CD4-positive, alpha-beta T cell (primary cell): ENCODE data around the gene SEMA3E. TPM values are rescaled to one million over a fixed set of nuclear protein-coding genes. Genes with fewer than 3 reads are reported as not detected.

ENCODE experiments used
- ATAC-seq: fragments of 200-7000 bp; cut with Tn5 transposase; one replicate; pipeline ENCODE4 v1.10.0; 2022; ENCODE audit warnings: mild to moderate bottlenecking; ENCODE audit not compliant: poor library complexity
- CTCF ChIA-PET: fragments of 350-600 bp; sonication (Branson Sonifier 250); formaldehyde crosslinking; loops from one replicate; lab custom pipeline; 2021; ENCODE audit warnings: antibody characterized with exemption, inconsistent platforms; lab: Charles Lee
- POLR2A ChIA-PET: fragments of 350-600 bp; sonication (Branson Sonifier 250); formaldehyde crosslinking; loops from one replicate; lab custom pipeline; 2021; ENCODE audit warnings: antibody characterized with exemption, inconsistent platforms; lab: Charles Lee
- DNase-seq, 14 experiments: peaks; one replicate each; pipeline ENCODE4 v3.0.0-alpha.2; 2013 to 2020; ENCODE audit warnings: mixed read lengths in 2 of 14
- H3K27ac ChIP-seq, 2 donors: one replicate each; pipeline versions ENCODE4 v1.5.1 to v1.7.0; 2013; ENCODE audit warnings: low read length in 2 of 2, low read depth in 1 of 2, mild to moderate bottlenecking in 1 of 2
- H3K27me3 ChIP-seq, 2 experiments: 1 replicate in 1 of 2; 2 replicates in 1 of 2; pipeline versions ENCODE4 v1.6.1 to v1.7.0; 2013; ENCODE audit warnings: low read length in 2 of 2, control low read depth in 1 of 2, mild to moderate bottlenecking in 1 of 2, moderate library complexity in 1 of 2; ENCODE audit not compliant: insufficient read depth in 2 of 2, control insufficient read depth in 1 of 2
- H3K36me3 ChIP-seq: one replicate; pipeline ENCODE4 v1.6.1; 2013; ENCODE audit warnings: low read length, control low read depth; ENCODE audit not compliant: insufficient read depth
- H3K4me1 ChIP-seq: one replicate; pipeline ENCODE4 v1.6.1; 2013; ENCODE audit warnings: low read length, control low read depth; ENCODE audit not compliant: insufficient read depth
- H3K4me3 ChIP-seq: one replicate; pipeline ENCODE4 v1.5.1; 2013; ENCODE audit warnings: mild to moderate bottlenecking, low read length, moderate library complexity
- H3K9me3 ChIP-seq, 2 experiments: 1 replicate in 1 of 2; 2 replicates in 1 of 2; pipeline versions ENCODE4 v1.6.1 to v1.7.0; 2013; ENCODE audit warnings: low read length in 2 of 2, mild to moderate bottlenecking in 2 of 2, control low read depth in 1 of 2, moderate library complexity in 1 of 2; ENCODE audit not compliant: control insufficient read depth in 1 of 2, insufficient read depth in 1 of 2
- H3K27ac Mint-ChIP-seq: one replicate; pipeline ENCODE4 v1.8.0; 2020; ENCODE audit warnings: mixed read lengths
- H3K27me3 Mint-ChIP-seq: one replicate; pipeline ENCODE4 v1.8.0; 2021; ENCODE audit warnings: mixed read lengths
- H3K36me3 Mint-ChIP-seq: one replicate; pipeline ENCODE4 v1.8.0; 2021; ENCODE audit warnings: low read depth, mixed read lengths
- H3K4me1 Mint-ChIP-seq: one replicate; pipeline ENCODE4 v1.8.0; 2021; ENCODE audit warnings: low read depth, mixed read lengths
- H3K4me3 Mint-ChIP-seq: one replicate; pipeline ENCODE4 v1.8.0; 2020; ENCODE audit warnings: mild to moderate bottlenecking, mixed read lengths
- H3K9me3 Mint-ChIP-seq: one replicate; pipeline ENCODE4 v1.8.0; 2020; ENCODE audit warnings: mixed read lengths
- intact Hi-C, 2 experiments: fragments of 100-400 bp; cut with DNase I in 1 of 2; cut with micrococcal nuclease in 1 of 2; formaldehyde crosslinking; loops; one replicate each; pipeline versions ENCODE4 v1.15.1 to v1.9.0; 2023 to 2025; cut with DNase I, micrococcal nuclease
- total RNA-seq, 174 experiments: library from RNA in 2 of 174; stranded (reverse) in 2 of 174; gene quantifications; one replicate each; pipeline ENCODE4 v1.2.3 and lab custom pipeline; 2021 to 2026
- TF ChIP-seq, protein P1 (sequence below): fragments of 200-600 bp; IDR thresholded peaks from one replicate; pipeline ENCODE4 v1.8.0; 2022; ENCODE audit warnings: antibody characterized with exemption, mild to moderate bottlenecking

Gene SEMA3E
- total RNA-seq, 2 experiments from 2014 or later = not detected

- H3K9me3 ChIP-seq = no peaks in the 10 kb centered on the region
- H3K36me3 Mint-ChIP-seq = no peaks in the 10 kb centered on the region
- no peaks in the 10 kb centered on the region for H3K36me3 ChIP-seq
- ChIA-PET CTCF (no interaction called here), POLR2A (no interaction called here)
- peaks cover 7% of the 10 kb centered on the region for H3K9me3 Mint-ChIP-seq
- DNase-seq (no peak), ATAC-seq (no peak)
- H3K27ac ChIP-seq = no peak overlapping the region
- no peak overlapping the region for H3K4me3 Mint-ChIP-seq
- H3K27ac Mint-ChIP-seq = no peak overlapping the region
- H3K27me3 Mint-ChIP-seq = no peaks in the 10 kb centered on the region
- H3K4me1 ChIP-seq = no peaks in the 10 kb centered on the region
- intact Hi-C loops = no loop called here
- TF ChIP-seq, protein P1, sequence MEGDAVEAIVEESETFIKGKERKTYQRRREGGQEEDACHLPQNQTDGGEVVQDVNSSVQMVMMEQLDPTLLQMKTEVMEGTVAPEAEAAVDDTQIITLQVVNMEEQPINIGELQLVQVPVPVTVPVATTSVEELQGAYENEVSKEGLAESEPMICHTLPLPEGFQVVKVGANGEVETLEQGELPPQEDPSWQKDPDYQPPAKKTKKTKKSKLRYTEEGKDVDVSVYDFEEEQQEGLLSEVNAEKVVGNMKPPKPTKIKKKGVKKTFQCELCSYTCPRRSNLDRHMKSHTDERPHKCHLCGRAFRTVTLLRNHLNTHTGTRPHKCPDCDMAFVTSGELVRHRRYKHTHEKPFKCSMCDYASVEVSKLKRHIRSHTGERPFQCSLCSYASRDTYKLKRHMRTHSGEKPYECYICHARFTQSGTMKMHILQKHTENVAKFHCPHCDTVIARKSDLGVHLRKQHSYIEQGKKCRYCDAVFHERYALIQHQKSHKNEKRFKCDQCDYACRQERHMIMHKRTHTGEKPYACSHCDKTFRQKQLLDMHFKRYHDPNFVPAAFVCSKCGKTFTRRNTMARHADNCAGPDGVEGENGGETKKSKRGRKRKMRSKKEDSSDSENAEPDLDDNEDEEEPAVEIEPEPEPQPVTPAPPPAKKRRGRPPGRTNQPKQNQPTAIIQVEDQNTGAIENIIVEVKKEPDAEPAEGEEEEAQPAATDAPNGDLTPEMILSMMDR = no peak
- no peaks in the 10 kb centered on the region for H3K27me3 ChIP-seq
- H3K4me3 ChIP-seq = no peak overlapping the region
- H3K4me1 Mint-ChIP-seq = no peaks in the 10 kb centered on the region
These were observed 324.3 kb downstream of the SEMA3E start for GRCh38 chr7:83324596-83324995.

DNA sequence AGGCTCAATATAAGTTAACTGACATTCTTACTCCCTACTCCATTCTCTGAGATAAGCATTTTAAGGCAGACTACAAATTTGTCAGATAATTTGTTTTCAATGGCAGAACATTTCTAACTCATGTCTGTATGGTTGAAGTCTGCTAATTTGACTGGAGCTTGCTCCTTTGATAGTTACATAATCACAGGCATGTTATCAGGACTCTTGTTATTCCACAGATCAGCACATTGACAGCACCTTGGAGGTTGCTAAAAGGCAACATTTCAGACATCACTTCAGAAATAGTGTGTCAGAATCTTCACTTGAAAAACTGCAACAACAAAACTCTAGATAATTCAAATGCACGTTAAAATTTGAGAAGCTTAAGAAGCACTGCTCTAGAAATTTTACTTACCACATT is 327.9 kb downstream of the SEMA3E start:
- Histone ChIP-seq H3K4me3 (no peak overlapping the region), H3K36me3 (no peaks in the 10 kb centered on the region), H3K9me3 (no peaks in the 10 kb centered on the region), H3K4me1 (no peaks in the 10 kb centered on the region), H3K27me3 (no peaks in the 10 kb centered on the region), H3K27ac (no peak overlapping the region)
- Mint-ChIP-seq H3K27ac (no peak overlapping the region), H3K36me3 (no peaks in the 10 kb centered on the region), H3K4me1 (no peaks in the 10 kb centered on the region), H3K9me3 (peaks cover 9% of the 10 kb centered on the region), H3K4me3 (no peak overlapping the region), H3K27me3 (no peaks in the 10 kb centered on the region)
- DNase-seq = no peak
- ChIA-PET POLR2A (no interaction called here), CTCF (no interaction called here)
- no peak for ATAC-seq
- intact Hi-C loops = no loop called here
- TF ChIP-seq, protein P1 = no peak

GRCh38 chr7:83313931-83314330 is 335.0 kb downstream of the SEMA3E start:
- no peak overlapping the region for H3K4me3 Mint-ChIP-seq
- ATAC-seq (no peak), DNase-seq (no peak)
- intact Hi-C loops = no loop called here
- H3K27me3 Mint-ChIP-seq = no peaks in the 10 kb centered on the region
- no peak overlapping the region for H3K27ac Mint-ChIP-seq
- no peaks in the 10 kb centered on the region for H3K27me3 ChIP-seq
- H3K36me3 Mint-ChIP-seq = no peaks in the 10 kb centered on the region
- no peaks in the 10 kb centered on the region for H3K4me1 Mint-ChIP-seq
- no peak overlapping the region for H3K4me3 ChIP-seq
- no peak overlapping the region for H3K27ac ChIP-seq
- H3K9me3 ChIP-seq = no peaks in the 10 kb centered on the region
- ChIA-PET CTCF (no interaction called here), POLR2A (no interaction called here)
- no peaks in the 10 kb centered on the region for H3K4me1 ChIP-seq
- peaks cover 6% of the 10 kb centered on the region for H3K9me3 Mint-ChIP-seq
- TF ChIP-seq, protein P1 = no peak
- no peaks in the 10 kb centered on the region for H3K36me3 ChIP-seq
